Breast epithelium (tissue), 3 donors: Measurements from ENCODE around the gene PRDM2.

Experiments
- CTCF ChIP-seq, 3 donors: fragments of 450-650 bp; IDR thresholded peaks; one replicate each; pipeline ENCODE4 v1.5.1; 2016 to 2017; ENCODE audit warnings: antibody characterized with exemption in 3 of 3, mild to moderate bottlenecking in 3 of 3, moderate library complexity in 3 of 3
- POLR2A ChIP-seq: fragments of 450-650 bp; IDR thresholded peaks from one replicate; pipeline ENCODE4 v1.6.1; 2016; ENCODE audit warnings: antibody characterized with exemption, mild to moderate bottlenecking, moderate library complexity
- POLR2AphosphoS5 ChIP-seq, 3 donors: sonication (generic); formaldehyde crosslinking; IDR thresholded peaks; one replicate each; pipeline ENCODE4 v1.6.1; 2017; ENCODE audit warnings: antibody characterized with exemption in 3 of 3

GRCh38 chr1:13683206-13683605 lies 16.8 kb upstream of the PRDM2 start:
- TF ChIP-seq CTCF (IDR thresholded peaks at IDR 0.05), result no peak
- TF ChIP-seq POLR2A, result no peak
- no peak for TF ChIP-seq POLR2AphosphoS5 (IDR thresholded peaks at IDR 0.05)
